Activated T-helper 1 cell treated with anti-CD3 and anti-CD28 coated beads, Interleukin-2, amount 50 U/mL, for 16 hours (primary cell): ENCODE measurements around the gene RAB6D.
"Not testable (repeated sequence)": the region's sequence is repeated elsewhere in the genome, so short reads cannot be mapped to it uniquely, and the experiment has no call there.

Source experiments
- DNase-seq, 2 donors: peaks; one replicate each; pipeline ENCODE4 v3.0.0-alpha.2; 2020; ENCODE audit warnings: low read depth in 1 of 2, low spot score in 1 of 2

RAB6D gene

GRCh38 chr2:131366643-131367042, 2.7 kb upstream of the RAB6D start:
- DNase-seq = no peak

GRCh38 chr2:131365452-131365851, 1.5 kb upstream of the RAB6D start:
- DNase-seq = no peak

GRCh38 chr2:131363213-131363612, 755 bp downstream of the RAB6D start:
- not testable (repeated sequence) for DNase-seq

DNA sequence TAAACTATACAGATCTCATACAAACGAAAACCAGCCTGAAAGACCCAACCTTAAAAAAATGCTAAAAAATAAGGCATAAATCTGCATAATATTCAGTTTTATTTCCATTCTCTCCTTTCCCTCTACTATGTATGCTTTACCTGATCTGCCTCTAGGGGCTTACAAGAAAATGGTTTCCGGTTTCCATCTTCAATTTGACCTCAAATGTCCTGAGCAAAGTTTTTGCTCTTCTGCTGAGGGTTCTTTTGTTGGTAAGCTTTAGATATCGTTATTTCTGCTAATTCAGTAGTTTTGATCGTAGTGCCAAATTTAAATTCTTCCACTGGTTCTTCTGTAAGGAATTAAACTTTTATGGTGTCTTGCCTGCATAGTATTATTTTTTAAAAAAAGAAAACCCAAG, 2.2 kb downstream of the RAB6D start:
- not testable (repeated sequence) for DNase-seq

- DNase-seq = not testable (repeated sequence)
These were observed 10.7 kb downstream of the RAB6D start for GRCh38 chr2:131353167-131353697.

DNA sequence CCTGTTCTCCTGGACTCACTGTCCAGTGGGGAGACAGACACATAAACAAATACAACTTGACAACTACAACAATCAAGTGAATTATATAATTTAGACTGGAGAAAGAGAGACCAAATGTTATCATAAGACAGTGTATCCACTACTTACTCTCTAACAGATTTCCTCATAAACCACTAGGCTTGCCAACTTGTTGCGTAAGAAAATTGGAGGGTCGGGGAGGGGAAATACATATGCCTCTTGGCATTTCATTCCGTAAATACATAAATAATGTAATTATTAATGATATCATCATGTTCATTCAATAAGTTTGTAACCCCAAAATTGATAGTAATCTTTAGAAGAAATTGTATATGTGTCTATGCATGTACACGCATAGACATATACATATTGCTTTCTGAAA, 14.9 kb downstream of the RAB6D start:
- no peak for DNase-seq

GRCh38 chr2:131347035-131347434, 16.9 kb downstream of the RAB6D start:
- not testable (repeated sequence) for DNase-seq

DNA sequence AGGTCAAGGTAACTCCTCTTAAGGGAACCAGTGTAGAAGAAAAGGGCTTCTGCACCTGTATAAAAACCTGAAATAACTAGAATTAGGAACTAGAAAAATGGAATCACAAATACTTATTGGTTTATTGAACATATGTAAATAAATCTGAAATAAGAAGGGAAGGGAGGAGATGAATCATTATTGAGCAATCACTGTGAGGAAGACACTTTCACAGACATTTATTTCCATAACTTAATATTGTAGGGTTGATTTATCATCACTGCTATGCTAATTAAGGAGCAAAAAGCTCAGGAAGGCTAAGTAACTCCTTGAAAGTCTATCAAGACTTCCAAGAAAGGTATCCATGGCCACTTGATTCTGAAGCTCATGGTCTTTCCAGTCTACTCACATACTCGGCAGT, 24.7 kb downstream of the RAB6D start:
- not testable (repeated sequence) for DNase-seq

DNA sequence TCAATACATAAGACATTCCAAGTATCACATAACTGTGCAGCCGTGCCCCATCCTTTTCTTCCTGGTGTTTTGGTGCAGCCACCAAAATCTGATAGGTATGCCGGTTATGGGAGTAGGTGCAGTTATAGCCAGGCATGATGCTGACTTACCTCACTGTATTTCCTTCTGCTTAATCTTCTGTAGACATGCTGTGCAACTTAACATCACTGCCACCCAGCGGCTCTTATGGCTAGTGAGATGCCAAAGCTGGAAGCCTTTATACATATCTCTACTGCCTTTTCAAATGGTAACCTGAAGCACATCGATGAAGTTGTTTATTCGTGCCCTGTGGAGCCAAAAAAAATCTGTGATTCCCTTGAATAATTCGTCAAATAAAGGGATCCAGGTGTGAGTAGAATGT, 28.6 kb downstream of the RAB6D start:
- DNase-seq = not testable (repeated sequence)

GRCh38 chr2:131332709-131333108, 31.3 kb downstream of the RAB6D start:
- DNase-seq = not testable (repeated sequence)

DNA sequence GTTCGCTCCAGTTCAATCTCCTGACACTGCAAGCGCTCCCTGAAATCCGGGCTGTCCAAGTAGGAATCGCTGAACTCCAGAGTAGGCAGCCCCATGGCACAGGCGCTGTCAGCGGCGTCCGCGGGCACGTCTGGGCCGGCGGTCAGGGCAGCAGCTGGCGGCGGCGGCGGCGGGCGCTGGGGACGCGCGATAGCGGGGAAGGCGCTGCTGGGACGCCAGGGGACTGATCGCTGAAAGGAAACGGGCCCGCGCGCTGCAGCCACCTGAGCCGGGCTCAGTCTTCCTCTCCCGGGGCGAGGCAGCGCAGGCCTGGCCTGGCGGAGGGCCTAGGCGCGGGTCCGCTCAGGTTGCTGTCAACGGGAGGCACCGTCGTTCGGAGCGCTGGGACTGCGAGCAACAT, 33.0 kb downstream of the RAB6D start:
- DNase-seq = not testable (repeated sequence)

- DNase-seq = no peak
These were observed 41.8 kb downstream of the RAB6D start for GRCh38 chr2:131322209-131322608.

GRCh38 chr2:131321344-131321743, 42.6 kb downstream of the RAB6D start:
- DNase-seq = not testable (repeated sequence)

GRCh38 chr2:131311001-131311400, 53.0 kb downstream of the RAB6D start:
- not testable (repeated sequence) for DNase-seq
